LNCaP clone FGC (cell line): ENCODE results near the gene HSDL2.

Source experiments
- DNase-seq: peaks from one replicate; pipeline ENCODE4 v3.0.0-alpha.2; 2011; ENCODE audit warnings: low read depth
- H3K4me3 ChIP-seq: 2 replicates; pipeline ENCODE4 v1.5.1; 2011; ENCODE audit warnings: mild to moderate bottlenecking, low read depth, low read length, control low read depth
- TF ChIP-seq, protein P1 (sequence below): IDR thresholded peaks from 2 replicates; pipeline ENCODE4 v1.5.1; 2012; ENCODE audit warnings: mild to moderate bottlenecking; ENCODE audit not compliant: control insufficient read depth, insufficient read depth; ENCODE audit errors: extremely low read depth

HSDL2 gene

DNA sequence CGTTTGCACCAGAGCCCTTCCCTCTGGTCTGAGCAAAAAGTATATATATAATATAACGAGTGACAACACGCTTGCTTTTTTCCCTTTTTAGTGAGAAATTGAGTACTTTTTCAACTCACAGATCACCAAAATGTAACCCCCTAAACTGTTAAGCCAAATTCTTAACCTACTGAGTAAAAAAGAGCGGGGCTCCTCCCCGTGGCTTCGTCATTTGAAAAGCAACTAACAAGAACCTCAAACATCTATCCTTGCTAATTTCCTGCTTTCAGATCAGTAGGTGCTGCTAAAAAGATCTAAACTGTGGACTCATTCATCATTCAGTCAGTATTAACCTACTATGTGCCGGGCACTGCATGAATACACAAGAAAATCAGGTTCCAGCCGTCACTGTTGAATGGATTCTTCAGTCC lies 45.5 kb upstream of the HSDL2 start:
- no peak for DNase-seq
- TF ChIP-seq, protein P1, sequence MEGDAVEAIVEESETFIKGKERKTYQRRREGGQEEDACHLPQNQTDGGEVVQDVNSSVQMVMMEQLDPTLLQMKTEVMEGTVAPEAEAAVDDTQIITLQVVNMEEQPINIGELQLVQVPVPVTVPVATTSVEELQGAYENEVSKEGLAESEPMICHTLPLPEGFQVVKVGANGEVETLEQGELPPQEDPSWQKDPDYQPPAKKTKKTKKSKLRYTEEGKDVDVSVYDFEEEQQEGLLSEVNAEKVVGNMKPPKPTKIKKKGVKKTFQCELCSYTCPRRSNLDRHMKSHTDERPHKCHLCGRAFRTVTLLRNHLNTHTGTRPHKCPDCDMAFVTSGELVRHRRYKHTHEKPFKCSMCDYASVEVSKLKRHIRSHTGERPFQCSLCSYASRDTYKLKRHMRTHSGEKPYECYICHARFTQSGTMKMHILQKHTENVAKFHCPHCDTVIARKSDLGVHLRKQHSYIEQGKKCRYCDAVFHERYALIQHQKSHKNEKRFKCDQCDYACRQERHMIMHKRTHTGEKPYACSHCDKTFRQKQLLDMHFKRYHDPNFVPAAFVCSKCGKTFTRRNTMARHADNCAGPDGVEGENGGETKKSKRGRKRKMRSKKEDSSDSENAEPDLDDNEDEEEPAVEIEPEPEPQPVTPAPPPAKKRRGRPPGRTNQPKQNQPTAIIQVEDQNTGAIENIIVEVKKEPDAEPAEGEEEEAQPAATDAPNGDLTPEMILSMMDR: no peak
- H3K4me3 ChIP-seq: peak overlapping the region; percentile 87

DNA sequence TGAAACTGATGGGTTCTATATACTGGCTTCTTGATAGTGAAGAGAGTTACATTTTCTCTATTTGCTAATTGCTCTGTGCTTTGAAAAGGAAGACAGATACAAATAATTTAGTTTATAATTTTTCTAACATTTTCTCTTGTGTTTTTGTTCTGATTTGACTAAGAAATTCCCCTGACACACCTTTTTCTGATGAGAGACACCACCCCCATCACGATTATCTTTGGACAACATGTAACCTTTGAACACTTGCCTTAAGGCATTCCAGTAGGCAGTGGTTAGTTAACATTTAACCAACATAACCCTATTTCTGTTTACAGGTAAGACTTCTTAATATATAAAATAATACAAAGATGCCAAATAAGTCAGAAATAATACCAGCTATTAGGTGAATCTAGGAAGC lies 42.4 kb upstream of the HSDL2 start:
- TF ChIP-seq, protein P1: no peak
- DNase-seq: no peak
- H3K4me3 ChIP-seq: no peak overlapping the region

DNA sequence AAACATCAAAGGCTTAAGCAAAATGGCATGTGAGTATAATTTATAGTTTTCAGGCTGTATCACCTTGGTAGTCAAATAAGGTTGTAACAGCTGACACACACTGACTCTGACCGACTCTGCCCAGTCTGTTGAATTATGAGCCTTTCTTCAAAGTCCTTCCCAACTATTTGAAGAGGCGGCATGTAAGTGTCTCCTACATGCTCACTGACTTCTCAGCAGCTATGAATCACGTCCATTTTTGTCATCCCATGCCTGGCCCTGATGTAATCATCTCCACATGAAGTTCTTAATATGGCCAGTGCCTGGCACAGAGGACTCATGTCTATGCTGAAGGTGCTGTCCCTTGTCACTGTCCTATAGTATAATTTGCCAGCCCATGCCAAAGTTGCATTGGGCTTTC lies 41.3 kb upstream of the HSDL2 start:
- no peak overlapping the region for H3K4me3 ChIP-seq
- TF ChIP-seq, protein P1: no peak
- no peak for DNase-seq

DNA sequence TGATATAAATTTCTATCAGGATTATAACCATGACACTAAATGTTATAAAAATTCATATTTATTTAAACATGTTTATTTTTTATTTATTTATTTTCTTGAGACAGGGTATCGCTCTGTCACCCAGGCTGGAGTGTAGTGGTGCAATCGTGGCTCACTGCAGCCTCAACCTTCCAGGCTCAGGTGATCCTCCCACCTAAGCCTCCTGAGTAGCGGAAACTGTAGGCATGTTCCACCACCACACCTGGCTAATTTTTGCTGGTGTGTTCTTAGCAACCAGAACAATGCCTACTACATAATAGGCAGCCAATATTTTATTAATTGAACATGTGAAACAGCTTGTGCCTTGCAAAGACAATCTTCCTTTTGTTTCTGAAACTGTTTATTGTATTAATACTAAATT lies 40.0 kb upstream of the HSDL2 start:
- no peak for DNase-seq
- H3K4me3 ChIP-seq: no peak overlapping the region
- TF ChIP-seq, protein P1: no peak

DNA sequence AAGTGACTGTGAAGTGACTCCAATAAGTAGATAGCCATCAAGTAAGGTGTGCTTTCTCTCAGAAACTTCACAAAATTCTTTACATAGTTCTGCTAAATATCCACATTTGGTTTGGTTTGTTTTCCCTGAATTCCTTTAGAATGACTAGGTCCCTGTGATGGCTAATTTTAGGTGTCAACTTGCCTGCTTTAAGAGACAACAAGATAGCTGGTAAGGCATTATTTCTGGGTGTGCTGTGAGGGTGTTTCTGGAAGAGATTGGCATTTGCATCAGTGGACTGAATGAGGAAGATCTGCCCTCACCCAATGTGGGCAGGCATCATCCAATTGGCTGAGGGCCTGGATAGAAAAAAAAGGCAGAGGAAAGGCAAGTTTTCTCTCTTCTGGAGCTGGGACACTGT lies 38.2 kb upstream of the HSDL2 start:
- no peak for DNase-seq
- H3K4me3 ChIP-seq: no peak overlapping the region
- TF ChIP-seq, protein P1: no peak

DNA sequence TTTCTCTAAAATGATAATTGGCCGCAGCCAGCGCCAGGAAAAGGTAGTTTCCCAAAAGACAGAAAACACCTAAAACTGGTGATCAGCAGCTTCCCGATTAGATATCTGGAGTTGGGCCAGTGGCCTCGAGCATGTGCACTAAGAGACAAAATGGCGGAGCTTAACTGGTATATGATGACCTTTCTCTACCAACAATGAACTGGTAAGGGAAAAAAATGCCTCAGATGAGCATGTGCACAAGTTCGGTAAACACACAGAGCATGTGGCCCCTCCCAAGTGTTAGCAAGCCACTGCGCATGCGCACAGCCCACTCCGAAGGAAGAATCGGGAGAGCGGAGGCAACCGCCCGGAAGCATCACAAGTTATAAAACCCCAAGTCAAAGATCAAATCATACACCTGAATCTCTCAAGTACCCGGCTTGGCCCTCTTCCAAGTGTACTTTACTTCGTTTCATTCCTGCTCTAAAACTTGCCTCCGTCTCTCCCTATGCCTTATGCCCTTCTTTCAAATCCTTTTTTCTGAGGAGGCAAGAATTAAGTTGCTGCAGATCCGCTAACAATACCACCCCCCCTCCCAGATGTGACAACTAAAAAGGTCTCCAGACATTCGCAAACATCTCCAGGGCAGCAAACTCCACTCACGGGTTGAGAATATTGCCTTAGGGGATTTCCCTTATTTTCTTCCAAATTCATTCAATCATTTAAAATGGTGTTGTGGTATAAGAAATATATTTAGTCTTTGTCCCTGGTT lies 31.5 kb upstream of the HSDL2 start:
- TF ChIP-seq, protein P1: no peak
- no peak overlapping the region for H3K4me3 ChIP-seq
- DNase-seq: no peak

DNA sequence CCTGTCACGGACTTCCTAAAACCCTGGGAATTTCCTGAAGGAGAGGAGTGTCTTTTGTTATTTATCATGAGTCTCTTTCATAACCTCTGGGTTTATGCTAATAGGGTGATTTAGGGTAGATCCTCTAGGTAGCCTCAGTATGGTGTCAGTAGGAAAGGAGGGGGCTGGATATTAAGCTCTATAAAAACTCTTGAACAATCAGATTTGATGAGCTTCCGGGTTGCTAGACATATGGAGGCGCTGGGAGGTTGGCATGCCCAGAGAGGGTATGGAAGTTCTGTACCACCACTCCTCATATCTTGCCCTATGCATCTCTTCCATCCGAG lies 30.9 kb upstream of the HSDL2 start:
- TF ChIP-seq, protein P1: no peak
- H3K4me3 ChIP-seq: no peak overlapping the region
- DNase-seq: no peak
